ENCODE measurements around the gene AGO4.
"Not testable (repeated sequence)": the region's sequence is repeated elsewhere in the genome, so short reads cannot be mapped to it uniquely, and the experiment has no call there.

DNA sequence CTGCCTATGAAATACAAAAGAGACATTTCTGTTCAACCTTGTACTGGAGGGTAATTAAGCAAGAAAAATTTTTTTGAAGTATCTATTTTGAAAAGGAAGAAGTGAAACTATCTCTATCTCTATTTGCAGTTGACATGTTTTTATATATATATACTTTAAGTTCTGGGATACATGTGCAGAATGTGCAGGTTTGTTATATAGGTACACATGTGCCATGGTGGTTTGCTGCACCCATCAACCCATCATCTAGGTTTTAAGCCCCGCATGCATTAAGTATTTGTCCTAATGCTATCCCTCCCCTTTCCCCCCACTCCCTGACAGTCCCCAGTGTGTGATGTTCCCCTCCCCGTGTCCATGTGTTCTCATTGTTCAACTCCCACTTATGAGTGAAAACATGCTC is 9.8 kb upstream of the AGO4 start:
- TF ChIP-seq CTCF (IDR thresholded peaks at IDR 0.05; ENCODE audit: control extremely low read depth in 1 of 3, insufficient read depth in 1 of 3, low read depth in 1 of 3, low read length in 3 of 3); CEBPB (IDR thresholded peaks at IDR 0.05; ENCODE audit: low read depth, low read length); POLR2AphosphoS5 (IDR thresholded peaks at IDR 0.05; ENCODE audit: low read depth, low read length); TAF1 (IDR thresholded peaks at IDR 0.05; ENCODE audit: low read depth, low read length); EP300 (IDR thresholded peaks at IDR 0.05; ENCODE audit: borderline replicate concordance in 1 of 2, low read depth in 2 of 2, low read length in 2 of 2); CREB1 (IDR thresholded peaks at IDR 0.05); KDM1A (IDR thresholded peaks at IDR 0.05; ENCODE audit: borderline replicate concordance, low read length); RNF2 (IDR thresholded peaks at IDR 0.05; ENCODE audit: borderline replicate concordance, low read depth, low read length, missing control alignments, poor library complexity, severe bottlenecking); RAD21 (IDR thresholded peaks at IDR 0.05 in 1 of 2, conservative IDR thresholded peaks at IDR 0.05 in 1 of 2; ENCODE audit: low read depth in 2 of 2, low read length in 2 of 2); POLR2A (IDR thresholded peaks at IDR 0.05; ENCODE audit: control extremely low read depth in 1 of 2, low read depth in 2 of 2, low read length in 2 of 2); BCL11A (IDR thresholded peaks at IDR 0.05; ENCODE audit: low read depth in 2 of 2, low read length in 2 of 2); RFX5 (IDR thresholded peaks at IDR 0.05; ENCODE audit: borderline replicate concordance, low read depth, low read length); SRF (IDR thresholded peaks at IDR 0.05; ENCODE audit: low read depth, low read length): not testable (repeated sequence)
- TF ChIP-seq, protein P1, sequence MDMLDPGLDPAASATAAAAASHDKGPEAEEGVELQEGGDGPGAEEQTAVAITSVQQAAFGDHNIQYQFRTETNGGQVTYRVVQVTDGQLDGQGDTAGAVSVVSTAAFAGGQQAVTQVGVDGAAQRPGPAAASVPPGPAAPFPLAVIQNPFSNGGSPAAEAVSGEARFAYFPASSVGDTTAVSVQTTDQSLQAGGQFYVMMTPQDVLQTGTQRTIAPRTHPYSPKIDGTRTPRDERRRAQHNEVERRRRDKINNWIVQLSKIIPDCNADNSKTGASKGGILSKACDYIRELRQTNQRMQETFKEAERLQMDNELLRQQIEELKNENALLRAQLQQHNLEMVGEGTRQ (IDR thresholded peaks at IDR 0.05; ENCODE audit: low read length) = not testable (repeated sequence)

Measured in H1 (cell line).